Stimulated activated naive CD8-positive, alpha-beta T cell treated with anti-CD3 and anti-CD28 coated beads, Interleukin-15, Interleukin-2, amounts not matched to agents 100 U/mL and 50 U/mL, for 24 hours (primary cell): ENCODE data around the gene CXXC4.

Source experiments
- ATAC-seq: fragments of 150-1000 bp; cut with Tn5 transposase; one replicate; pipeline ENCODE4 v1.10.0; 2021
- DNase-seq: peaks from one replicate; pipeline ENCODE4 v3.0.0; 2021

Gene CXXC4

GRCh38 chr4:104488151-104488550 lies 6.5 kb downstream of the CXXC4 start:
- ATAC-seq = no peak
- no peak for DNase-seq

- no peak for DNase-seq
- ATAC-seq = no peak
Measured at GRCh38 chr4:104486716-104487504, 7.8 kb downstream of the CXXC4 start.

- ATAC-seq (no peak), DNase-seq (no peak)
Measured at GRCh38 chr4:104475652-104476051, 19.0 kb downstream of the CXXC4 start.

GRCh38 chr4:104472766-104473165 lies 21.9 kb downstream of the CXXC4 start:
- ATAC-seq = no peak
- DNase-seq = no peak

- ATAC-seq (no peak), DNase-seq (no peak)
Measured at GRCh38 chr4:104470770-104471169, 23.9 kb downstream of the CXXC4 start.

- DNase-seq = no peak
Measured at GRCh38 chr4:104469794-104470193, 24.9 kb downstream of the CXXC4 start.

GRCh38 chr4:104465619-104466018 lies 29.1 kb downstream of the CXXC4 start:
- DNase-seq = no peak
- ATAC-seq = no peak

More at GRCh38 chr4:104469794-104470193, 24.9 kb downstream of the CXXC4 start:
- no peak for ATAC-seq

- no peak for ATAC-seq
Measured at GRCh38 chr4:104465201-104465600, 29.5 kb downstream of the CXXC4 start.

GRCh38 chr4:104462641-104463040 lies 32.1 kb downstream of the CXXC4 start:
- DNase-seq = no peak
- ATAC-seq = no peak

More at GRCh38 chr4:104465201-104465600, 29.5 kb downstream of the CXXC4 start:
- DNase-seq = no peak

GRCh38 chr4:104457308-104457981 lies 37.2 kb downstream of the CXXC4 start:
- ATAC-seq (no peak), DNase-seq (no peak)

GRCh38 chr4:104451573-104451972 lies 43.1 kb downstream of the CXXC4 start:
- ATAC-seq (no peak), DNase-seq (no peak)

GRCh38 chr4:104449537-104449936 lies 45.2 kb downstream of the CXXC4 start:
- ATAC-seq (no peak), DNase-seq (no peak)

GRCh38 chr4:104447294-104447693 lies 47.4 kb downstream of the CXXC4 start:
- DNase-seq (no peak), ATAC-seq (no peak)

GRCh38 chr4:104446431-104447278 lies 48.0 kb downstream of the CXXC4 start:
- DNase-seq = no peak
- ATAC-seq = no peak

GRCh38 chr4:104444685-104445084 lies 50.0 kb downstream of the CXXC4 start:
- no peak for DNase-seq
- ATAC-seq = no peak

GRCh38 chr4:104436542-104436941 lies 58.2 kb downstream of the CXXC4 start:
- no peak for ATAC-seq
- DNase-seq = no peak

- ATAC-seq = no peak
- no peak for DNase-seq
Measured at GRCh38 chr4:104429150-104429741, 65.4 kb downstream of the CXXC4 start.

GRCh38 chr4:104425948-104426347 lies 68.7 kb downstream of the CXXC4 start:
- DNase-seq (no peak), ATAC-seq (no peak)

- ATAC-seq = no peak
- no peak for DNase-seq
Measured at GRCh38 chr4:104424989-104425388, 69.7 kb downstream of the CXXC4 start.

GRCh38 chr4:104424475-104424941 lies 70.2 kb downstream of the CXXC4 start:
- ATAC-seq (no peak), DNase-seq (no peak)

- ATAC-seq = no peak
Measured at GRCh38 chr4:104421566-104421965, 73.1 kb downstream of the CXXC4 start.

GRCh38 chr4:104420766-104421165 lies 73.9 kb downstream of the CXXC4 start:
- ATAC-seq = no peak
- DNase-seq = no peak

More at GRCh38 chr4:104421566-104421965, 73.1 kb downstream of the CXXC4 start:
- no peak for DNase-seq
